Right kidney (tissue), 9 donors: ENCODE measurements around the gene CFDP1.
"Not testable (repeated sequence)": the region's sequence is repeated elsewhere in the genome, so short reads cannot be mapped to it uniquely, and the experiment has no call there.

Experiments
- DNase-seq: peaks from one replicate; pipeline ENCODE4 v3.0.0-alpha.2; 2016
- long read RNA-seq, 8 donors: transcript quantifications; one replicate each; lab custom pipeline, GENCODE V29; 2026

CFDP1 gene
- long read RNA-seq, donor 1, transcript CFDP1-207 (5 exons, 1,167 nt), result minor isoform, 5 of 141 reads
- long read RNA-seq, donor 1, transcript CFDP1-201 (7 exons, 1,275 nt), result major isoform, 38 of 141 reads
- long read RNA-seq, donor 1, partial matches to known transcripts, result 97 of 141 reads
- long read RNA-seq, donor 1, other reads (novel, unspliced or antisense), result 0 of 141 reads
- long read RNA-seq, donor 2, transcript CFDP1-209 (3 exons, 663 nt), result minor isoform, 5 of 87 reads
- long read RNA-seq, donor 2, transcript CFDP1-201 (7 exons, 1,275 nt), result major isoform, 23 of 87 reads
- long read RNA-seq, donor 2, partial matches to known transcripts, result 57 of 87 reads
- long read RNA-seq, donor 2, other reads (novel, unspliced or antisense), result 0 of 87 reads
- long read RNA-seq, donor 3, transcript CFDP1-201 (7 exons, 1,275 nt), result major isoform, 13 of 45 reads
- long read RNA-seq, donor 3, partial matches to known transcripts, result 29 of 45 reads
- long read RNA-seq, donor 3, other reads (novel, unspliced or antisense), result 0 of 45 reads
- long read RNA-seq, donor 4, transcript CFDP1-201 (7 exons, 1,275 nt), result major isoform, 22 of 107 reads
- long read RNA-seq, donor 4, partial matches to known transcripts, result 78 of 107 reads
- long read RNA-seq, donor 4, other reads (novel, unspliced or antisense), result 0 of 107 reads
- long read RNA-seq, donor 5, transcript CFDP1-201 (7 exons, 1,275 nt), result major isoform, 59 of 96 reads
- long read RNA-seq, donor 5, partial matches to known transcripts, result 31 of 96 reads
- long read RNA-seq, donor 5, other reads (novel, unspliced or antisense), result 0 of 96 reads
- long read RNA-seq, donor 6, transcript CFDP1-201 (7 exons, 1,275 nt), result major isoform, 23 of 105 reads
- long read RNA-seq, donor 6, partial matches to known transcripts, result 76 of 105 reads
- long read RNA-seq, donor 6, other reads (novel, unspliced or antisense), result 0 of 105 reads
- long read RNA-seq, donor 7, result 0 reads
- long read RNA-seq, donor 8, transcript CFDP1-207 (5 exons, 1,167 nt), result minor isoform, 5 of 139 reads
- long read RNA-seq, donor 8, transcript CFDP1-201 (7 exons, 1,275 nt), result major isoform, 39 of 139 reads
- long read RNA-seq, donor 8, transcript CFDP1-209 (3 exons, 663 nt), result minor isoform, 5 of 139 reads
- long read RNA-seq, donor 8, partial matches to known transcripts, result 89 of 139 reads
- long read RNA-seq, donor 8, other reads (novel, unspliced or antisense), result 0 of 139 reads

DNA sequence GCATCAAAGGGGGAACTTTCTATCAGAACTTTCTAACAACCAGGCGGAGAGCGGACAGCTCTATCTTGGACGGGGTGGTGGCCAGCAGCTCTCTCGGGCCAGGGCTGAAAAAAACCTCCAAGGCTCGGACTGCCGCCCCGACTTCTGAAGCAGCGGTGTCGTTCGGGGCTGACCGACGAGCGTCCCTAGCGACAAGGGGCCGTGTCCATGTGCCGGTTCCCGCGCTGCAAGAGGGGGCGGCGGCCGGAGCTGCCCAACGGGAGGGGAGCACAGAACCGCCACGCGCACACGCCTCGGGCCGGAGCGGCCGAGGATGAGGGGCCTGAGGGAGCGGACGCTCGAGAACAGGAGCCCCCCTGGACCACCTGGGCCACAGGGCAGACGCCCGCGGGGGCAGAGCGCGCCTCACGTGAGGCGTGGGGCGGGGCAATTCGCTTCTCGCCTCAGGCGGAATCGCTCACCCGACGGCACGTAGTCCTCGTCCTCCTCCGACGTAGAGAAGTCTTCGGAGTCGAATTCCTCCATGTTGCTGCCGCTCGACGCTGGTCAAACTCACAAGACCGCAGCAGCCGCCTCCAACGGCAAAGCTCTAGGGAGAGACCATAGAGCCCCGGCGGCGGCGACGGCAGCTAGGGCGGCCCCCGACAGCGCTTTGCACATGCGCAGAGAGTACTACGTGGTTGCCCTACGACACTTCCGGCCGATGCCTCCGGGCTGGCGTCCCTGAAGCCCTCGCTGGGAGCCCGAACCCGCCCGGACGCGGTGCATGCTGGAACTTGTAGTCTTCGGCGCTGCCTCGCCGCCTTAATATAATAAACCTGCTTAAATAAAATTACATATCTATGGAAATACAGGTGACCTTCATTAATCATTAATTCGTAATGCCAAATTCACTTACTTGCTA lies at the start of gene CFDP1:
Gene CFDP1, minus strand, starts transcription at position 676 of the 904 bp plus-strand sequence. Its CDS starts 151 bp downstream, at position 525.
- peak; percentile 98 for DNase-seq

DNA sequence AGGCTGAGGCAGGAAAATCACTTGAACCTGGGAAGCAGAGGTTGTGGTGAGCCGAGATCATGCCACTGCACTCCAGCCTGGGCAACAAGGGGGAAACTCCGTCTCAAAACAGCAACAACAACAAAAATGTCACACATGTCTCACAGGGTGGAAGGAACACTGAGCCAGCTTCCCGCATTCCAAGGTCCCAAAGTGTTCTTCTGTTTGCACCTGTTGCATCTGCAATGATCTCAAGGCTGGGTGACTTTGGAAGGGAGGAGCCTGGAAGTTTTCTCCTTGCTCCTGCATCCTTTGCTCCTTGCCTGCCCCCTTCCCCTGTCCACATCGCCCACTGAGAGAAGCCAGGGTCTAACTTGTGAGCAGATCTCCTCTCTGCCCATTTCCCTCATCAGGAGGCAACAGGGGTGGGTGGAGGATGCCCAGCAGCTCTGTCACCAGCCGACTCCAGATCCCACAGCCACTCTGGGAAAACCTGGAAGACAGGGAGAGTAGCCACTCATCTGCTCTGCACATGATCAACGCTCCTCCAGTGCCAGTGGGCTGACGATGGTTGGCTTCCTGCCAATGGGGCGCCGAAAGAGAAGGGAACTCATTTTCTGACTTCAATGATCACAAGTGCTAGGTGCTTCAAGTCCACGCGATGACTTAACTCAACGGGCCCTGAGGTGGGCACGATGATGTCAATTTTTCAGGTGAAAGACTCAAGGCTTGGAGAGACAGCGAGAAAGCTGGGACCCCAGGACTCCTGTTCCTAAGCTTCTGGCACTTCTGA lies 49.3 kb upstream of the CFDP1 start:
- DNase-seq, result no peak

GRCh38 chr16:75481475-75481874 lies 48.2 kb upstream of the CFDP1 start:
- no peak for DNase-seq

GRCh38 chr16:75479421-75479990 lies 46.2 kb upstream of the CFDP1 start:
- no peak for DNase-seq

GRCh38 chr16:75478480-75479345 lies 45.4 kb upstream of the CFDP1 start:
- no peak for DNase-seq

GRCh38 chr16:75477680-75478473 lies 44.6 kb upstream of the CFDP1 start:
- DNase-seq, result no peak

DNA sequence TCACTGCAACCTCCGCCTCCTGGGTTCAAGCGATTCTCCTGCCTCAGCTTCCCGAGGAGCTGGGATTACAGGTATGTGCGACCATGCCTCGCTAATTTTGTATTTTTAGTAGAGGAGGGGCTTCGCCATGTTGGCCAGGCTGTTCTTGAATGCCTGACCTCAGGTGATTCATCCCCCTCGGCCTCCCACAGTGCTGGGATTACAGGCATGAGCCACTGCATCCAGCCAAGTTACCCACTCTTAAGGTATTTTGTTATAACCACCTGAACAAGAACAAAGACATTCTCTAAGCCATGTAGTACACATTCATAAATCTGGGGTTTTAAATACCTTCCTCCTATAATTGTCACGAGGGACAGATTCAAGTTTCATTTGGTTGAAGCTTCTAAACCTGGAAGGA lies 43.5 kb upstream of the CFDP1 start:
- no peak for DNase-seq

DNA sequence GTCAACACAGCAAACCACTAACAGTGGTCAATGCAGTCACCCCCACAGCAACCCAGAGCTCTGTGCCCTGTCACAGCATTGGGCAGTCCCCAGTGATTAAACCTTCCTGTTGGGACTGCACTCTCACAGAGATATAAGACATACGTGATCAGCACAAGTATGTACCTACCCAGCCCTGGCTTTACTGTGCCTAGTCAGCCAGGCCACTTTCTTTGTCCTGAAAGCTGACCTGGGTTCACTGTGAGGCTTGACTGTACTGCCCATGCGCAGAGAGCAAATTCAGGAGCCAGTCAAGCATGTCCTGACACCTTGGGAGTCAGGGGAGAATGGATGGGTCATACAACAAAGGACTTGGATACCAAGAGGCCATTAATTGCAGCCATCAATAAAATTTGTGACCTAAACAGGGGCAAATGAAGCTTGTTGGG lies 42.1 kb upstream of the CFDP1 start:
- DNase-seq, result no peak

GRCh38 chr16:75472908-75473877 lies 39.9 kb upstream of the CFDP1 start:
- DNase-seq, result no peak

- DNase-seq, result peak; percentile 35
Measured at GRCh38 chr16:75471723-75472633, 38.7 kb upstream of the CFDP1 start.

GRCh38 chr16:75466760-75467159 lies 33.5 kb upstream of the CFDP1 start:
- no peak for DNase-seq

GRCh38 chr16:75464122-75464918 lies 31.0 kb upstream of the CFDP1 start, which contains the start of gene TMEM170A:
TMEM170A (minus strand) TSS chr16:75464689; CDS start chr16:75464600, 89 bp downstream.
- DNase-seq, result peak; percentile 100

GRCh38 chr16:75463389-75464121 lies 30.3 kb upstream of the CFDP1 start:
- DNase-seq, result not testable (repeated sequence)

- no peak for DNase-seq
Measured at GRCh38 chr16:75462806-75463205, 29.5 kb upstream of the CFDP1 start.
